Activated CD4-positive, alpha-beta T cell treated with anti-CD3 and anti-CD28 coated beads for 24 hours (primary cell): Measurements from ENCODE around the gene CLIP2.
"Not testable (repeated sequence)": the region's sequence is repeated elsewhere in the genome, so short reads cannot be mapped to it uniquely, and the experiment has no call there.

Experiments
- DNase-seq, 2 donors: peaks; one replicate each; pipeline ENCODE4 v3.0.0-alpha.2; 2020; ENCODE audit warnings: low read depth in 2 of 2

CLIP2 gene

GRCh38 chr7:74297516-74298233 lies 8.5 kb downstream of the CLIP2 start:
- DNase-seq, result no peak

- no peak for DNase-seq
Observed at GRCh38 chr7:74299401-74299800, 10.2 kb downstream of the CLIP2 start.

GRCh38 chr7:74300926-74301325 lies 11.7 kb downstream of the CLIP2 start:
- no peak for DNase-seq

- no peak for DNase-seq
Observed at GRCh38 chr7:74302745-74303221, 13.6 kb downstream of the CLIP2 start.

GRCh38 chr7:74304550-74304949 lies 15.3 kb downstream of the CLIP2 start:
- DNase-seq, result no peak

GRCh38 chr7:74306004-74306729 lies 17.0 kb downstream of the CLIP2 start:
- no peak for DNase-seq

- no peak for DNase-seq
Observed at GRCh38 chr7:74306730-74307469, 17.7 kb downstream of the CLIP2 start.

GRCh38 chr7:74307738-74308505 lies 18.7 kb downstream of the CLIP2 start:
- no peak for DNase-seq

- no peak for DNase-seq
Observed at GRCh38 chr7:74309181-74309580, 20.0 kb downstream of the CLIP2 start.

- DNase-seq, result no peak
Observed at GRCh38 chr7:74311305-74311744, 22.1 kb downstream of the CLIP2 start.

GRCh38 chr7:74312418-74313028 lies 23.3 kb downstream of the CLIP2 start:
- no peak for DNase-seq

- not testable (repeated sequence) for DNase-seq
Observed at GRCh38 chr7:74315891-74316290, 26.7 kb downstream of the CLIP2 start.

- DNase-seq, result no peak
Observed at GRCh38 chr7:74317146-74317782, 28.1 kb downstream of the CLIP2 start.

- DNase-seq, result no peak
Observed at GRCh38 chr7:74318043-74318442, 28.8 kb downstream of the CLIP2 start.

- no peak for DNase-seq
Observed at GRCh38 chr7:74320645-74321221, 31.5 kb downstream of the CLIP2 start.

- not testable (repeated sequence) for DNase-seq
Observed at GRCh38 chr7:74322892-74323291, 33.7 kb downstream of the CLIP2 start.

- no peak for DNase-seq
Observed at GRCh38 chr7:74324531-74325209, 35.5 kb downstream of the CLIP2 start.

GRCh38 chr7:74325210-74325565 lies 36.0 kb downstream of the CLIP2 start:
- DNase-seq, result no peak

- no peak for DNase-seq
Observed at GRCh38 chr7:74329225-74329624, 40.0 kb downstream of the CLIP2 start.
